GM18508 (cell line): Measurements from ENCODE around the gene MFGE8.
A peak's percentile ranks its signal among the peaks of the same experiment; 100 is the strongest.
"Not testable (repeated sequence)": the region's sequence is repeated elsewhere in the genome, so short reads cannot be mapped to it uniquely, and the experiment has no call there.

Experiments
- ATAC-seq: cut with Tn5 transposase; IDR thresholded peaks from one replicate; pipeline ENCODE4 v1.9.1; 2021; ENCODE audit warnings: moderate number of reproducible peaks; ENCODE audit not compliant: insufficient read depth, unreplicated experiment

Gene MFGE8

GRCh38 chr15:88913017-88913849 is at the start of gene MFGE8:
Gene MFGE8 (minus strand): TSS chr15:88913379. CDS start chr15:88913319, 60 bp downstream.
- ATAC-seq = no peak

GRCh38 chr15:88959445-88959844 is 46.3 kb upstream of the MFGE8 start:
- ATAC-seq = no peak

- no peak for ATAC-seq
These were observed 43.7 kb upstream of the MFGE8 start for GRCh38 chr15:88956906-88957305.

- no peak for ATAC-seq
These were observed 43.1 kb upstream of the MFGE8 start for GRCh38 chr15:88956263-88956662.

- ATAC-seq = no peak
These were observed 41.5 kb upstream of the MFGE8 start for GRCh38 chr15:88954431-88955277.

- no peak for ATAC-seq
These were observed 37.5 kb upstream of the MFGE8 start for GRCh38 chr15:88950600-88951160.

GRCh38 chr15:88949734-88950400 is 36.7 kb upstream of the MFGE8 start:
- no peak for ATAC-seq

GRCh38 chr15:88940110-88940675 is 27.0 kb upstream of the MFGE8 start:
- ATAC-seq = no peak

GRCh38 chr15:88939486-88939806 is 26.3 kb upstream of the MFGE8 start:
- no peak for ATAC-seq

GRCh38 chr15:88938802-88939485 is 25.8 kb upstream of the MFGE8 start:
- no peak for ATAC-seq

GRCh38 chr15:88934449-88934848 is 21.3 kb upstream of the MFGE8 start:
- not testable (repeated sequence) for ATAC-seq

GRCh38 chr15:88932875-88933330 is 19.7 kb upstream of the MFGE8 start:
- no peak for ATAC-seq

- no peak for ATAC-seq
These were observed 19.2 kb upstream of the MFGE8 start for GRCh38 chr15:88932271-88932874.

GRCh38 chr15:88930579-88930978 is 17.4 kb upstream of the MFGE8 start:
- no peak for ATAC-seq

GRCh38 chr15:88929358-88930098 is 16.3 kb upstream of the MFGE8 start:
- ATAC-seq = not testable (repeated sequence)

- ATAC-seq = not testable (repeated sequence)
These were observed 15.0 kb upstream of the MFGE8 start for GRCh38 chr15:88928192-88928591.

GRCh38 chr15:88925648-88926047 is 12.5 kb upstream of the MFGE8 start:
- ATAC-seq = not testable (repeated sequence)

- ATAC-seq = peak; percentile 49
These were observed 7.8 kb upstream of the MFGE8 start for GRCh38 chr15:88920892-88921435.
